Measurements from ENCODE around the gene SLCO3A1.

Gene SLCO3A1

DNA sequence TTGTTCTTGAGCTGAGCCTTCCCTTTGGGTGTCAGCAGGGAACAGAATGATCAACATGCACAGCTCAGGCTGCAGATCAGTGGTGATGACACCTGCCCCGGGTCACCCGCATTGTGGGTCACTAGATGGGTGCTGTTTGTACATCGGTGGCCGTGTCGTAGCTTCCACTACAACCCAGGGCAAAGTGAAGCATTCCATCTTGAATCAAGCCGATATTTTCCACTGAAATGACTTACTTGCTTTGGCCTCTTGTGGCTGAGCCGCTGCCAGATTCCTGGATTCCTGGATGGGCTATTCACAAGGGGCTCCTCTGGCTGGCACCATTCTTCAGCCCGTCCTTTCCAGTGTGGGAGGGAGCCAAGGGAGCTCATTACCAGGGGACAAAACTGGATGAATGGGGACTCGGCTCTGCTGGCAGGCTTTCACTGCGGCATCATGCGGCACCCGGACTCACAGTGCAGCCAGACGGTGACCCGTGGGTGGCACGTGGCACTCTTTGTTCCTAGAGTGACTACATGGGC, 65.6 kb downstream of the SLCO3A1 start:
- peaks cover 79% of the 10 kb centered on the region for H3K27me3 ChIP-seq (ENCODE audit: insufficient read depth, low read depth, severe bottlenecking)
- no peak overlapping the region for H3K27ac ChIP-seq
- DNase-seq, result no peak
- H3K9me3 ChIP-seq (ENCODE audit: severe bottlenecking), result no peaks in the 10 kb centered on the region
- no peak overlapping the region for H3K4me3 ChIP-seq (ENCODE audit: low read depth, low read length)
- no peaks in the 10 kb centered on the region for H3K36me3 ChIP-seq
- TF ChIP-seq, protein P1, sequence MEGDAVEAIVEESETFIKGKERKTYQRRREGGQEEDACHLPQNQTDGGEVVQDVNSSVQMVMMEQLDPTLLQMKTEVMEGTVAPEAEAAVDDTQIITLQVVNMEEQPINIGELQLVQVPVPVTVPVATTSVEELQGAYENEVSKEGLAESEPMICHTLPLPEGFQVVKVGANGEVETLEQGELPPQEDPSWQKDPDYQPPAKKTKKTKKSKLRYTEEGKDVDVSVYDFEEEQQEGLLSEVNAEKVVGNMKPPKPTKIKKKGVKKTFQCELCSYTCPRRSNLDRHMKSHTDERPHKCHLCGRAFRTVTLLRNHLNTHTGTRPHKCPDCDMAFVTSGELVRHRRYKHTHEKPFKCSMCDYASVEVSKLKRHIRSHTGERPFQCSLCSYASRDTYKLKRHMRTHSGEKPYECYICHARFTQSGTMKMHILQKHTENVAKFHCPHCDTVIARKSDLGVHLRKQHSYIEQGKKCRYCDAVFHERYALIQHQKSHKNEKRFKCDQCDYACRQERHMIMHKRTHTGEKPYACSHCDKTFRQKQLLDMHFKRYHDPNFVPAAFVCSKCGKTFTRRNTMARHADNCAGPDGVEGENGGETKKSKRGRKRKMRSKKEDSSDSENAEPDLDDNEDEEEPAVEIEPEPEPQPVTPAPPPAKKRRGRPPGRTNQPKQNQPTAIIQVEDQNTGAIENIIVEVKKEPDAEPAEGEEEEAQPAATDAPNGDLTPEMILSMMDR (IDR thresholded peaks at IDR 0.05; ENCODE audit: low read depth, low read length), result no peak

DNA sequence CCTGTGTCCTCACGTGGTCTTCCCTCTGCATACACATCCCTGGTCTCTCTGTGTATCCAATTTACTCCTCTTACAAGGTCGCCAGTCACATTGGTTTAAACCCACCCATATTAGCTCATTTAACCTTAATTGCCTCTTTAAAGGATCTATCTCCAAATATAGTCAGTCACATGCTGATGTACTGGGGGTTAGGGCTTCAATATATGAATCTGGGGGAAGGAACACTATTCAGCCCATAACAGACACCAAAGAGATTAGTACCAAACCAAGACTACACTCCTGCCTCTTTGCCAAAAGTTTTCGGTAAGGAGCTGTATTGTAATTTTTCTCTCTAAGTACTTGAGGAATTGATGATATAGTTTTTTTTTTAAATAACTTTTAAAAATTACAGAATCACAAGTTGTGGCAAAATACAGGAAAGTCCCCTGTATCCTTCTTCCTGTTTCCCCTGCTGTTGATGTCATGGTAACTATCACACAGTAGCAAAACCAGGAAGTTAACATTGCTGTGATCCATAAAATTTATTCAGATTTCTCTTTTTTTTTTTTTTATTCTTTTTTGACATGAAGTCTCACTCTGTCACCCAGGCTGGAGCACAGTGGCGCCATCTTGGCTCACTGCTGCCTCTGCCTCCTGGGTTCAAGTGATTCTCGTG, 67.8 kb downstream of the SLCO3A1 start:
- peaks cover 78% of the 10 kb centered on the region for H3K27me3 ChIP-seq (ENCODE audit: insufficient read depth, low read depth, severe bottlenecking)
- H3K9me3 ChIP-seq (ENCODE audit: severe bottlenecking), result no peaks in the 10 kb centered on the region
- no peak overlapping the region for H3K4me3 ChIP-seq (ENCODE audit: low read depth, low read length)
- H3K27ac ChIP-seq, result no peak overlapping the region
- no peak for DNase-seq
- TF ChIP-seq, protein P1 (IDR thresholded peaks at IDR 0.05; ENCODE audit: low read depth, low read length), result no peak
- H3K36me3 ChIP-seq, result no peaks in the 10 kb centered on the region

DNA sequence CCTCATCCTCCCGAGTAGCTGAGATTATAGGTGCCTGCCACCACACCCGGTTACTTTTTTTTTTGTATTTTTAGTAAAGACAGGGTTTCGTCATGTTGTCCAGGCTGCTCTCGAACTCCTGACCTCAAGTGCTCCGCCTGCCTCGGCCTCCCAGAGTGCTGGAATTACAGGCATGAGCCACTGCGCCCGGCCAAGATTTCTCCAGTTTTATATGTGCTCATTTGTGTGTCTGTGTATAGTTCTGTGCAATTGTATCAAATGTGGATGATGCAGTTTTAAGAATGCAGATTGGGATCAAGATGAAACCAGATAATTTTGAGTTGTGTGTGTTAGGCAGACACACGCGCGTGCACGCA, 68.3 kb downstream of the SLCO3A1 start:
- no peak for DNase-seq
- H3K27me3 ChIP-seq (ENCODE audit: insufficient read depth, low read depth, severe bottlenecking), result peaks cover 79% of the 10 kb centered on the region
- no peaks in the 10 kb centered on the region for H3K36me3 ChIP-seq
- H3K27ac ChIP-seq, result no peak overlapping the region
- TF ChIP-seq, protein P1 (IDR thresholded peaks at IDR 0.05; ENCODE audit: low read depth, low read length), result no peak
- no peaks in the 10 kb centered on the region for H3K9me3 ChIP-seq (ENCODE audit: severe bottlenecking)
- no peak overlapping the region for H3K4me3 ChIP-seq (ENCODE audit: low read depth, low read length)

DNA sequence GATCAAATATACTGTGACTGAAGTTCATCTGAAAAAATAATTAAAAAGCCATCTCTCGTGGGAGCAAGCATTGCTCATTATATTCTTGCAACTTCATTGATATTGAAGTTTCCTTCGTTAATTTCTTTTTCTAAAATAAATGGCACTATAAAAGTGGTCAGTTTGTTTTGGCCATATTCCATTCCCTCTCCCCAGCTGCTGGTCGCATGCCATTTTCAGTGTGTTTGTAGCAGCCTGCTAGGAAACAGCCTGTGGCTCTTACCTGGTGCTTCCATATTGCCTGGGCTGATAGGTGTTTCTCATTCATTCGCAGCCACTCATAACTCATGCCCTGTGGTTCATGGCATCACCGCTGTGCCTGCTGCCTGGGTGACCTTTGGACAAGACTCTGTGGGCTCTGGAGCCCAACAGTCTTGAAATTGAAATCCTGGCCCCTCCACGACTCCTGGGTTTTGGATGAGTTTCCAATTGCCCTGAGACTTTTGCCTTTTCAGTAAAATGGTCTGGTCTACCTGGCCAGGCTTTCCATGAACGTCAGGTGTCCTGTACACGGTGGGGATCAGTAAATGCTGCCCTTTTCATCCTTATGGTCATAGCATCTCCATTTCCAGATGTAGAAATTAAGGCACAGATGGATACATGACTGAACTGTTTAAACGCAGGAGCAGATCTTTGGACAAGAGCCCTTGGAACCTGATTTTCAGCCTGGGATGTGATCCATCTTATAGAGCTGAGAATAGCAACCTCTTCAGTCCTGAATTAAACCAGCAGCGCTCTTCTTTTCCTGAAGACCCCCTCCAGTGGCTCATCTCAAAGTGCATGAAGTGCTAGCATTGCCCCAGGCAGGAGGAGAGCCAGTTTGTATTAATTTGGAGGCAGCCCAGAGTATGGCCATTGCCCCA, 69.4 kb downstream of the SLCO3A1 start:
- TF ChIP-seq, protein P1 (IDR thresholded peaks at IDR 0.05; ENCODE audit: low read depth, low read length), result no peak
- H3K4me3 ChIP-seq (ENCODE audit: low read depth, low read length), result no peak overlapping the region
- H3K27me3 ChIP-seq (ENCODE audit: insufficient read depth, low read depth, severe bottlenecking), result peaks cover 74% of the 10 kb centered on the region
- no peaks in the 10 kb centered on the region for H3K9me3 ChIP-seq (ENCODE audit: severe bottlenecking)
- no peak overlapping the region for H3K27ac ChIP-seq
- DNase-seq, result no peak
- no peaks in the 10 kb centered on the region for H3K36me3 ChIP-seq

DNA sequence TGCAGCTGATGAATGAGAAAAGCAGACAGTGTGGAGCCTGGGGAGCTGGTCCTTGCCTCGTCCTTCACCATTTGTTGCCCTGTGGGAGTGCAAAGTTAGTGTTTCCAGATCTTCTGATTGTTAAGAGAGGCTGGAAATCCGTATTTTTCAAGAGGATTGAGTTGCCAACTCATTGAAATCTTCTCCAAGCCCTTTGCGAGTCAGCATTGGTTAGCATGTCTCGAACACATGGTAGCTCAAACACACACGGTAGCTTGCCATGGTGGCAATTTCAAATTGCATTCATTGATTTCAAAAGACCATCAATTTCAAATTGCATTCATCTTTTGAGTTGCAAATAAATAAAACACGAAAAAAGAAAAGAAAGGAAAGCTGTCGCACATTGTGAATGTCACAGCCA, 70.7 kb downstream of the SLCO3A1 start:
- TF ChIP-seq, protein P1 (IDR thresholded peaks at IDR 0.05; ENCODE audit: low read depth, low read length), result no peak
- DNase-seq, result no peak
- Histone ChIP-seq H3K27me3 (ENCODE audit: insufficient read depth, low read depth, severe bottlenecking) (peaks cover 74% of the 10 kb centered on the region), H3K4me3 (ENCODE audit: low read depth, low read length) (no peak overlapping the region), H3K36me3 (no peaks in the 10 kb centered on the region), H3K27ac (no peak overlapping the region), H3K9me3 (ENCODE audit: severe bottlenecking) (no peaks in the 10 kb centered on the region)

Data from WERI-Rb-1 (cell line).